CD4-positive, alpha-beta T cell treated with Interleukin-15 for 1 hour (primary cell): Measurements from ENCODE around the gene TENT4B.
A peak's percentile ranks its signal among the peaks of the same experiment; 100 is the strongest.

Source experiments
- DNase-seq: peaks from one replicate; pipeline ENCODE4 v3.0.0-alpha.2; 2020

TENT4B gene

GRCh38 chr16:50198802-50199403 is 45.8 kb downstream of the TENT4B start:
- DNase-seq, result no peak

- DNase-seq, result no peak
These were observed 48.7 kb downstream of the TENT4B start for GRCh38 chr16:50201787-50202186.

GRCh38 chr16:50202926-50203624 is 50.0 kb downstream of the TENT4B start:
- no peak for DNase-seq

- no peak for DNase-seq
These were observed 50.6 kb downstream of the TENT4B start for GRCh38 chr16:50203681-50204080.

- no peak for DNase-seq
These were observed 51.5 kb downstream of the TENT4B start for GRCh38 chr16:50204453-50205108.

GRCh38 chr16:50207652-50208051 is 54.5 kb downstream of the TENT4B start:
- DNase-seq, result no peak

GRCh38 chr16:50208460-50208931 is 55.4 kb downstream of the TENT4B start:
- DNase-seq, result no peak

- DNase-seq, result no peak
These were observed 56.6 kb downstream of the TENT4B start for GRCh38 chr16:50209546-50210265.

GRCh38 chr16:50210266-50211038 is 57.3 kb downstream of the TENT4B start:
- DNase-seq, result peak; percentile 56

GRCh38 chr16:50213939-50214519 is 60.9 kb downstream of the TENT4B start:
- no peak for DNase-seq

- DNase-seq, result no peak
These were observed 62.6 kb downstream of the TENT4B start for GRCh38 chr16:50215680-50216079.

- no peak for DNase-seq
These were observed 63.1 kb downstream of the TENT4B start for GRCh38 chr16:50216231-50216630.

- no peak for DNase-seq
These were observed 66.4 kb downstream of the TENT4B start for GRCh38 chr16:50219402-50219975.

- no peak for DNase-seq
These were observed 71.2 kb downstream of the TENT4B start for GRCh38 chr16:50224286-50224685.

GRCh38 chr16:50227120-50227519 is 74.0 kb downstream of the TENT4B start:
- DNase-seq, result no peak

- DNase-seq, result no peak
These were observed 74.6 kb downstream of the TENT4B start for GRCh38 chr16:50227665-50228064.

GRCh38 chr16:50228364-50228868 is 75.3 kb downstream of the TENT4B start:
- DNase-seq, result no peak

GRCh38 chr16:50229149-50229726 is 76.1 kb downstream of the TENT4B start:
- no peak for DNase-seq

- no peak for DNase-seq
These were observed 81.9 kb downstream of the TENT4B start for GRCh38 chr16:50234771-50235556.

- DNase-seq, result no peak
These were observed 82.5 kb downstream of the TENT4B start for GRCh38 chr16:50235581-50235980.
